GM03348 (cell line): ENCODE data around the gene SF1.

Experiments used
- DNase-seq: peaks from one replicate; pipeline ENCODE4 v3.0.0; 2012; ENCODE audit warnings: low spot score

SF1 gene

GRCh38 chr11:64759722-64760719, 18.3 kb downstream of the SF1 start, which contains the start of gene PYGM:
PYGM (minus strand) TSS chr11:64759974; CDS start chr11:64759898, 76 bp downstream.
- no peak for DNase-seq

- DNase-seq, result no peak
Measured at GRCh38 chr11:64759131-64759721, 19.1 kb downstream of the SF1 start.

- no peak for DNase-seq
Measured at GRCh38 chr11:64758330-64759079, 19.8 kb downstream of the SF1 start.

GRCh38 chr11:64757549-64758329, 20.6 kb downstream of the SF1 start:
- DNase-seq, result no peak

GRCh38 chr11:64755681-64756361, 22.5 kb downstream of the SF1 start:
- DNase-seq, result no peak

GRCh38 chr11:64754919-64755662, 23.3 kb downstream of the SF1 start:
- DNase-seq, result no peak

- DNase-seq, result no peak
Measured at GRCh38 chr11:64754124-64754918, 24.0 kb downstream of the SF1 start.

GRCh38 chr11:64753380-64754123, 24.8 kb downstream of the SF1 start:
- no peak for DNase-seq

- DNase-seq, result no peak
Measured at GRCh38 chr11:64753019-64753379, 25.3 kb downstream of the SF1 start.

- no peak for DNase-seq
Measured at GRCh38 chr11:64752175-64752970, 26.0 kb downstream of the SF1 start.

GRCh38 chr11:64751580-64751979, 26.8 kb downstream of the SF1 start:
- no peak for DNase-seq

- no peak for DNase-seq
Measured at GRCh38 chr11:64751136-64751535, 27.2 kb downstream of the SF1 start.

GRCh38 chr11:64750361-64751054, 27.8 kb downstream of the SF1 start:
- DNase-seq, result no peak

GRCh38 chr11:64747961-64748665, 30.2 kb downstream of the SF1 start:
- DNase-seq, result peak; percentile 75

GRCh38 chr11:64746486-64746885, 31.9 kb downstream of the SF1 start:
- DNase-seq, result no peak

- DNase-seq, result peak; percentile 82
Measured at GRCh38 chr11:64745521-64746328, 32.6 kb downstream of the SF1 start.
